Stomach (tissue), 4 donors: ENCODE results near the gene ASB8.

ENCODE experiments used
- EP300 ChIP-seq: sonication (generic); formaldehyde crosslinking; IDR thresholded peaks from one replicate; pipeline ENCODE4 v1.6.1; 2017; ENCODE audit warnings: antibody characterized with exemption
- POLR2AphosphoS5 ChIP-seq, 3 donors: sonication (generic); formaldehyde crosslinking; IDR thresholded peaks; one replicate each; pipeline ENCODE4 v1.6.1; 2016; ENCODE audit warnings: antibody characterized with exemption in 3 of 3
- TF ChIP-seq, protein P1 (sequence below), 7 experiments: fragments of 450-650 bp in 4 of 7; fragments of 200-600 bp in 3 of 7; sonication (generic) in 3 of 7; IDR thresholded peaks; one replicate each; pipeline ENCODE4 v1.5.1; 2016 to 2019; ENCODE audit warnings: antibody characterized with exemption in 7 of 7, control low read depth in 2 of 7, mild to moderate bottlenecking in 1 of 7

- TF ChIP-seq EP300 (no peak), POLR2AphosphoS5 (IDR thresholded peaks at IDR 0.05) (no peak)
- TF ChIP-seq, protein P1, sequence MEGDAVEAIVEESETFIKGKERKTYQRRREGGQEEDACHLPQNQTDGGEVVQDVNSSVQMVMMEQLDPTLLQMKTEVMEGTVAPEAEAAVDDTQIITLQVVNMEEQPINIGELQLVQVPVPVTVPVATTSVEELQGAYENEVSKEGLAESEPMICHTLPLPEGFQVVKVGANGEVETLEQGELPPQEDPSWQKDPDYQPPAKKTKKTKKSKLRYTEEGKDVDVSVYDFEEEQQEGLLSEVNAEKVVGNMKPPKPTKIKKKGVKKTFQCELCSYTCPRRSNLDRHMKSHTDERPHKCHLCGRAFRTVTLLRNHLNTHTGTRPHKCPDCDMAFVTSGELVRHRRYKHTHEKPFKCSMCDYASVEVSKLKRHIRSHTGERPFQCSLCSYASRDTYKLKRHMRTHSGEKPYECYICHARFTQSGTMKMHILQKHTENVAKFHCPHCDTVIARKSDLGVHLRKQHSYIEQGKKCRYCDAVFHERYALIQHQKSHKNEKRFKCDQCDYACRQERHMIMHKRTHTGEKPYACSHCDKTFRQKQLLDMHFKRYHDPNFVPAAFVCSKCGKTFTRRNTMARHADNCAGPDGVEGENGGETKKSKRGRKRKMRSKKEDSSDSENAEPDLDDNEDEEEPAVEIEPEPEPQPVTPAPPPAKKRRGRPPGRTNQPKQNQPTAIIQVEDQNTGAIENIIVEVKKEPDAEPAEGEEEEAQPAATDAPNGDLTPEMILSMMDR (IDR thresholded peaks at IDR 0.05), result no peak
These were observed 43.8 kb upstream of the ASB8 start for GRCh38 chr12:48201091-48201490.
